Measurements from ENCODE around the gene SIT1.
A peak's percentile ranks its signal among the peaks of the same experiment; 100 is the strongest.

The SIT1 gene, protein sequence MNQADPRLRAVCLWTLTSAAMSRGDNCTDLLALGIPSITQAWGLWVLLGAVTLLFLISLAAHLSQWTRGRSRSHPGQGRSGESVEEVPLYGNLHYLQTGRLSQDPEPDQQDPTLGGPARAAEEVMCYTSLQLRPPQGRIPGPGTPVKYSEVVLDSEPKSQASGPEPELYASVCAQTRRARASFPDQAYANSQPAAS

DNA sequence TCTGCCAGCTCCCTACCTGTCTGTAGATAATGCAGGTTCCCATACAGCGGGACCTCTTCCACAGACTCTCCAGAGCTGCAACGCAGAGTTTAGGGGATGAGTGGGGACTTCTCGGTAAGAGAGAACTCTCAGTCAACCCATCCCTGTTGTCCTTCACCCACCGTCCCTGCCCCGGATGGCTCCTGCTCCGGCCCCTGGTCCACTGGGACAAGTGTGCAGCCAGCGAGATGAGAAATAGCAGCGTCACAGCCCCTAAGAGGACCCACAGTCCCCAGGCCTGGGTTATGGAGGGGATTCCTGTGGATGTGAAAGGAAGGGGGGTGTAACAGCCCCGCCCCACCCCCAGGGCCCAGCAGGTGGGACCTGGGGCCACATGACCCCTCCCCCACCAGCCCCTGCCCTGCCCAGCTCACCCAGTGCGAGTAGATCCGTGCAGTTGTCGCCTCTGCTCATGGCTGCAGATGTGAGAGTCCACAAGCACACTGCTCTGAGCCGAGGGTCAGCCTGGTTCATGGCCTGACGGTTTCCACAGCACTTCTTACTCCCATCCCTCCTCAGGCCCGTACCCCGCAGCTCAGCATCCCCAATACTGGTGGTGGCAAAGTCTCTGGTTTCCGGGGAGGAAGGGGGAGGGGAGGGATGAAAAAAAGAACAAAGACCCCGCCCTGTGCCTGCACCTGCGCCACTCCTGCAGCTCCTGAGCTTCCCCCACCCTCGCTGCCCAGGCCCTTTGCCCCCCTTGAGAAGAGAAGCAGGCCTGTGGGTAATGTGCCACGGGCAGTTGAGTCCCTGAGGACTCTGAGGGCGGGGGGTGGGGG, at the start of gene SIT1:
Gene SIT1 (minus strand): TSS at position 591 of the 818 bp plus-strand sequence. CDS start 78 bp downstream, at position 513.
- DNase-seq (ENCODE audit: low read depth) = no peak

DNA sequence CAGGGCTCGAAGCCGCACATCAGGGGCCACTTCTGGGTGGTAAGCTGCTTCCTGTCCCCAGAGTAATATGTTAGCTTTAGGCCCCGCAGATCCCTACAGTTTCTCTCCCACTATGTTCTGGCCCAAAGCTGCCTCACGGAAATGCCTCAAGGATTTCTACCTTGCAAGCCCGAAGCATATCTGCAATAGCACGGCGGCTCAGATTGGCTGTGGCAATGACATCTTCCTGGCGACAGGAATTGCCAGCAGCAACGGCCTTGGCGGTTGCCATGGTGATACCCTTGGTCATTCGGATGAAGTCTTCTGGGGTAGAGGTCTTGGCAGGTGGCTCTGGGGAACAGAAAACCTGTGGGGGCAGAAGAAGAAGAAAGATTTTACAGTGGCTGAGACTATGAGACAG, 49.3 kb upstream of the SIT1 start:
- DNase-seq (ENCODE audit: low read depth) = no peak

DNA sequence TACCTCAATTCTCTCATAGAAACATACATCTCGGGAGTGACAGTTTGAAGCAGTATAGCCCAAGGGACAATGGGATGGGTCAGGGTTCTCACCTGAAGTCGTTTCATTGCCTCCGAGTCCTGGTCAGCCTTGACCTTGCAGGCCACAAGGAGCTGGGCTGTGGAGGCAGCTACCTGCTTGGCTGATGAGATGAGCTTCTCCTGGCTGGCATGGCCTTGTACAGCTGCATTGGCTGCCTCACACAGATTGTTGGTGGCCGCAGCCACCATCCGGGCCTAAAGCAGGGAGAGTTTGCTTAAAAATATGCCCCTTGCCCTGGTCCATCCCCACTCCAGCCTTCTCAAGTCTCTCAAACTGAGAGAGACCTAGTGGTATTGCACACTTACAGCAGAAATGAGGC, 47.5 kb upstream of the SIT1 start:
- DNase-seq (ENCODE audit: low read depth) = no peak

DNA sequence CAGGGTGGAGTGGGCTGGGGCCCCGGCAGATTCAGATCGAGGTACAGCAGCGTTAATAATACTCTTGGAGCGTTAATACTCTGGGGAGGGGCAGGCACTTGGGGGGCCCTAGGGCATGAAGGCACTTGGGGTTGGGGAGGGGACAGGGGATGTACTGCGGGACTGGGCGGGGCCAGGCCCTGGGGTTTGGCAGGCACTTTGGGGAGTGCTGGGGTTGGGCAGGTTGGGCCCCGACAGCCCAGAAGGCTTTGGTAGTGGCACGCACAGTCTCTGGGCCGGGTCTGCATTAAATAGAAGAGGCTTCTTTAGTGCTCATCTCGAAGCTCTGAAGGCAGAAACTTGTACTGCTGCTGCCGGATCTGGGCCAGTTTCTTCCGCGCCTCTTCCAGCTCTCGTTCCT, 46.8 kb upstream of the SIT1 start:
- no peak for DNase-seq (ENCODE audit: low read depth)

DNA sequence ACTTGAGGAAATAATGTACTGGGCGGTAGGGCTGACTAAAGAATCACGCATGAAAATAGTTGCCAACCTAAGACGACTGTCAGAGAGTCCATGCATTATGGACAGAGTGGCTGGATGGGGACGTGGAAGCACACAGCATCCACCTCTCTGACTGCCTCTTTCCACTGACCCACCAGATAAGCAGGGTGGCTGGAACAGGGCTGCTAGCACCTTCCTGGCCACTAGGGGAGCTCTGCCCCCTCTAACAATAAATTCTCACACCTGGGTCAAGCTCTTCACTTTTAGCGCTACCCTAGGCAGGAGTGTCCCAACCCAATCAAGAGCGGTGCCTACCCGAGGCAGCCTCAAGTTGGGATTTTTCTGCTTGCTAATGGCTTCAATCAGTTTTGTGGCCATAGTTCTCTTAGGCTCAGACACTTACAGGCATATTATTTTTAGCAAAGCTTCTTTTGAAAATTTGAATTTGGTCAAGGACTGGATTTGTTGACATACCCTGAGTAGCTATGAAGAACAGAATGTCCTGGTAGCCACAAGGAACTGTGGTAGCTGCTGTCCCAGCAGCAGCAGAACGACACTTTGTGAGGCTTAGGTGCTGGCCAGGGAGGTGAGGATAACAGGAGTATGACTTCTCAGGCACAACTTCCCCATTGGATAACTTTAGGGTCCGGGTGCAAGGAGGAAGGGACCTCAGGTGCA, 45.9 kb upstream of the SIT1 start:
- DNase-seq (ENCODE audit: low read depth) = no peak

DNA sequence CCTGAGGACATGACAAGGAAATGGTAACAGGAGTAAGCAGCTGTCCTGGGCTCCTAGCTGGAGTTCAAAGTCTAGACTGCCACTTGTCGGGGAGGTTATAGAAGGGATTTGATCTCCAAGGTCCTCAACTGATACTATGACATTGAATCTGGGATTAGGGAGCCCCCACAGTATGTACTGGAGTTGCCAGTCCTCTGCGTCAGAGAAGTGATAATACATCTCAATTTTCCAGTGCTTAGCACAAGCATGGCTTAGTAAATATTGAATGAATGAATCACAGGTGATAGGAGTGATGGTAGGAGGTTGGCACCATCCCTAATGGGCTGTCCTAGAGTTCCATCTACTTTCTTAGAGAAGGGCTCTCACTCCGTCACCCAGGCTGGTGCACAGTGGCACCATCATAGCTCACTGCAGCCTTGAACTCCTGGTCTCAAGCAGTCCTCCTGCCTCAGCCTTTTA, 45.2 kb upstream of the SIT1 start:
- DNase-seq (ENCODE audit: low read depth) = no peak

DNA sequence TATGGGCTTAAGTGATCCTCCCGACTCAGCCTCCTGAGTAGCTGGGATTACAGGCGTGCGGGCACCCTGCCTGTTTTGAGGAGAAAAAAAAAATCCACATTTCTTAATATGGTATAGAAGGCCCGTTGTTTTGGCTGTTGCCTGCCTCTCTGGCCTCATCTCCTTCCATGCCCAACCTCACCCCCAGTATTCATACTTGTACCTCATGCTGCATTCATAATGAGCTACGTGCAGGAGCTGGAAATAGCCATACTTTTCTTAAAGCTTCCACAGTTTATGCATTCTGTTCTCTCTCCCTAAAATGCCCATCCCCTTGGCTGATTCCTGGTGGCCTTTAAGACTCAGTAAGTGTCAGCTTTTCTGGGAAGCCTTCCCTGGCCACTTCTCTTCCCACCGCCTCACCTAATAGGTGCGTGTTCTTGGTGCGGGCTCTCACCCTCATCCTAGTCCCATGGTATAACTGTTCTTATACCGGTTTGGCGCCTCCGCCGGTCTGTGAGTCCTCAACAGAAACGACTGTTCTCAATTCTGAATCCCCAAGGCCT, 41.1 kb upstream of the SIT1 start:
- no peak for DNase-seq (ENCODE audit: low read depth)

DNA sequence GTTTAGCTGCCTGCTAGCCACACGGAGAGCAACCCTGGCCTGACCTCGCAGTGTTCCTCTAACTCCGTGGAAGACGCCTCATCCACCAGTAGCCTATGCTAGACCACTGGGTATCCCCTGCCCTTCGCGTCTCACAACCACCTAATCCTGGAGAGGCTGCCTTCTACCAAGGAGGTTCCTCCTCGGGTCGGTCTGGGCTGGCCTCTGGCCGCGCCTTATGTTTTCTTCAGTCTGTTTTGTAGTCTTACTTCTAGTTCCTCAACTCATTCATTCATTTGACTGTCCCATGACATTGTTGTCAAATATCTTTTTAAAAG, 40.6 kb upstream of the SIT1 start:
- no peak for DNase-seq (ENCODE audit: low read depth)

DNA sequence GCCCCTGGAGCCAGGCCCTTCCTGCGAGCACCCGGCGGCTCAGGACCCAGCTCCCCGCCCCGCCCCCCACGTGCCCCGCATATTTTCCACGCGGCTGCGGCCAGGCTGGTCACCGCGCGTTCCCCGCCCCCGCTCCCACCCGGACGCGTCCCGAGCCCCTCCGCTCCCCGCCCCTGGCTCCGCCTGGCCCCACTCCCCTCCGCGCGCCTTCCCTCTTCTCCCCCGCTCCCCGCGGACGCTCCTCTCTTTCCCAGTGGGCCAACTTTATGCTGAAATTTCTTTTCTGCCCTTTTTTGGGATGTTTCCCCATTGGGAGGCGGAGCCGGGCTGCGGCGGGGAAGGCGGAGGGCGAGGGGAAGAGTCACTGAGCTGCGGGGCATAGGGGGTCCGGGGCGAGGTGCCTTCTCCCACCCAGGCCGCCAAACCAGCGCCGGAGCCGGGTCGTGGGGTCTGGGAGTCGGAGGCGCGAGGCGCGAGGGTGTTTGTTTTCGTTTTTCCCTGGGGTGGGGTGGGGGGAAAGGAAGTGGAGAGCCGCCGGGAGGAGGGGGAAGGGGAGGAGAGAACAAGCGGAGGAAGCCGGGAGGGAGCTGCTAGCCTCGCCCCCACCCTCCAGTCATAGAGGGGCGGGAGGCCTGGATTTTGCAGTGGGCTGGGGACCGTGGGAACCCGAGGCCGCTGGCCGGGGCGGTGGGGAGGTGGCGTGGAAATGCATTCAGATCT, 40.0 kb upstream of the SIT1 start:
- no peak for DNase-seq (ENCODE audit: low read depth)

DNA sequence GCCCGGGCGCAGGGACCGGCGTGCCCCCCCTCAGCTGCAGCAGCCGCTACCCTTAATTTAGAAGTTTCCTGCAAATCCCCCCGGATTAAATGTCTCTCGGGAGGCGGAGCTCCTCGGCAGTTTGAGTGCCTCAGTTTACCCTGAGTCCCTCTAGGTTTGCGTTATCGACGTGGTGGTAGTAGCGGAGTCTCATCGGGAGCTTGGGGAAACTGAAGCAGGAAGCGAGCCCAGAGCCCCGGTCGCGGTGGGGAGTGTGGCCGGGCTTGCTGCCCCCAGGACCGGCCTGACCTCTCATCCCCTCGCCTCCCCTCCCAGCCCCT, 39.5 kb upstream of the SIT1 start:
- DNase-seq (ENCODE audit: low read depth) = no peak

DNA sequence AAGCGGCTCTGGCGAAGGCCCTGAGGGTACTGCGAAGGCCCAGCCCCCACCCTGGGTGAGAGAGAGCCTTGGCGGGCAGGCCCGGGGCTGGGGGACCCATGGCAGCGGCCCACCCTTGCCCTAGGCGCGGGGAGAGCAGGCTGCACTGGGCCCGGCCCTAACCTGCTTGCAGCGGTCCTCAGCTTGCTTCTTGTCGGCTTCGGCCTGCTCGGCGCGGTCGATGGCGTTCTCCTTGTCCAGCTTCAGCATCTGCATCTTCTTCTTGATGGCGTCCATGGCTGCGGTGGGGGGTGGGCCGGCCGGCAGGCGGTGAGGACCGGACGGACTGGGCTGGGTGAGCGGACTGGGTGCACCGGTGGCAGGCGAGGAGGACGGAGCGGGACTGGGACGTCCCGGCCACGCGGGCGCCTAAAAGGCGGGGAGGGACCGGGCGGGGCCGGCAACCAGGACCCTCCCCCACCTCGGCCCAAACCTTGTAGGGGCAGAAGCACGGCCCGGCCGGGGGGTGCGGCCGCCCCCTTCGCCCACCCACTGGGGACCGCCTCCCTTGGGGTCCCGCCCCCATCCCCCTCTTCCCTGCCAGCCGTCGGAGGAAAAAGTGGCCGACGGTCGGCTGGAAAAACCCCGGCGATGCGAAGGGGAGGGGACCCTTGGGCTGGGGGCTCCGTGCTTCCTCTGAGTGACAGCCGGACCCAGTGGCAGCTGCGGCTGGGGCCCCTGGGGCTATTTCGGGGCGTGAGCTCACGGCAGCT, 39.0 kb upstream of the SIT1 start, which contains the start of gene TPM2:
Gene TPM2 (minus strand): TSS at position 384 of the 752 bp plus-strand sequence. CDS start 108 bp downstream, at position 276.
- no peak for DNase-seq (ENCODE audit: low read depth)

DNA sequence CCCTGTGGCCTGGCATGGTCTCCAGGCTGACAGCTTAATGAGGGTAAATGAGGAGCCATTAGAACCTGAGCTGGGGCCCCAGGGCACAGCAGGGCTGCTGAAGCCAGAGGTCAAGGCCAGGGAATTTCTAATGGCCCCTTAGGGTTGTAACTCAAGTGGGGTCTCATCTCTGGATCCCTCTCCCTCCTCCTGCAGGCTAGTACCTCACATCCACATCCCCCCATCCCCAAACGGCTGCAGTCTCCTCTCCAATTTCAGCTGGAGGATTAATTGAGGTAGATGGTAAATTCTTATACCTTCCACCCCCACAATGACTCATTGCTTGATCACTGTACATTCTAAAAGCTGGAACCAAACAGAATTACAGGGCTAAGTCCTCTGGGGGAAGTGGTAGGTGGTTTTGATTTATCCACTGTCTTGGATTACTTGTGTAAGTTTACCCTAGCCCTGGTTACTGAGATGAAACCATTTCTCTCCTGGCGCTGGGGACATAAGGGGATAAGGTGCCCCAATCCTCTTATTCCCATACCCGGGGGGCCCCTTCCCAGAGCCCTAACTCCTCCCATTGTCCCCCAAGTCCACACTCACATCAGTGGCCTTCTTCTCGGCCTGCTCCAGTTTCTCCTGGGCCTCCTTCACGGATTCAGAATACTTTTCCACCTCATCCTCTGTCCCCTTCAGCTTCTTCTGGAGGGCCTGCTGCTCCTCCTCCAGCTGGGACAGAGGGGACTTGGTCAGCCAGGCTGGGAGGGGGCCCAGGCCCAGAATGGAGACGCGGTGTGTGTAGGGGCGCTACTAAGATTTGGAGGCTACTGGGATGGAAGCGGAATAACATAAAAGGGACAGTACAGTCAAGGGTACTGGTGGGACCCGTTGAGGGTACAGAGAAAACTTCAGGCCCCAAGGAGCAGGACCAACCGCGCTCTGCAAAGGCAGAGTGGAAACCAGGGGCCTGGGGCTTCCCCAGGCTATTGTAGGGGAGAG, 38.1 kb upstream of the SIT1 start:
- peak; percentile 81 for DNase-seq (ENCODE audit: low read depth)

DNA sequence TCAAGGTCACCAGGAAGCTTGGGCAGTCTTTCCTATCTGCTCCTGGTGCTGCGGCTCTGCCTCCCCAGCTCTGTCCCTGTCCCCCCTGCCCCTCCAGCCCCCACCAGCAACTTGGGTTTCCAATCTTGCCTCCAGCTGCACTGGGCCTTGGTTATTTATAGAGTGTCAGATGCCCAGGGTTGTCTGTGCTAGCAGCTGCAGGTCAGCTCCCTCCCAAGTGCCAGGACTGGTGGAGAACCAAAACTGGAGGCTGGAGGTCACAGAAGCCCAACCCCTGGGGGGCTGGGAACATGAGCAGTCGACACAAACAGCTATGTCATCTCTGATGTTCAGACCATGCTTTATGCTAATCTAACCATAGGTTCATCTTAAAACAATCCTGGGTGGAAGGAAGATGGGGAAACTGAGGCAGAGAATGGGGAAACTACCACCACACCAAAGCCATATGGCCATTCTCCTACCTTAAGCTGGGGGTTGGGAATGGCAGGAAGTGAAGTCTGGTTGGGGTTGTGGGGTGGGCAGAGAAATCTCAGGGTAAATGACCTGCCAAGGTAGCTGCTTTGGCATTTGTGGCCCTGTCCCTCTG, 37.3 kb upstream of the SIT1 start:
- no peak for DNase-seq (ENCODE audit: low read depth)

DNA sequence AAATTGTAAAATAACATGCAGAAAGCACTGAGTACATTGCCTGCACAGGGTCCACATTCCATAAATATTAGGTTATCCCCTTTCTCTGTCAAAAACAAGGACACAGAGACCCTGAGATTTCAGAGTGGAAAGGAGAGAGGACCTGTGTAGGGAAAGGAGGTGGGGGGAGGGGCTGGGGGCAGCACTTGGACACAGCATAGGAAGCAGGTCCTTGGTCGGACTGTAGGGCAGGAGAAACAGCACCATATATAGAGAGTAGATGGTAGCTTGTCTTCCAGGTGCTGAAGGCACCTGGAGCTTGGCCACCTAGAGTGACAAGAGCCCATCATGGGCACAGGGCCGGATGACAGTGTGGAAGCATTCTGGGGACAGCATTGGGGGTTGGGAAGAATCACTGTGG, 36.6 kb upstream of the SIT1 start:
- no peak for DNase-seq (ENCODE audit: low read depth)

DNA sequence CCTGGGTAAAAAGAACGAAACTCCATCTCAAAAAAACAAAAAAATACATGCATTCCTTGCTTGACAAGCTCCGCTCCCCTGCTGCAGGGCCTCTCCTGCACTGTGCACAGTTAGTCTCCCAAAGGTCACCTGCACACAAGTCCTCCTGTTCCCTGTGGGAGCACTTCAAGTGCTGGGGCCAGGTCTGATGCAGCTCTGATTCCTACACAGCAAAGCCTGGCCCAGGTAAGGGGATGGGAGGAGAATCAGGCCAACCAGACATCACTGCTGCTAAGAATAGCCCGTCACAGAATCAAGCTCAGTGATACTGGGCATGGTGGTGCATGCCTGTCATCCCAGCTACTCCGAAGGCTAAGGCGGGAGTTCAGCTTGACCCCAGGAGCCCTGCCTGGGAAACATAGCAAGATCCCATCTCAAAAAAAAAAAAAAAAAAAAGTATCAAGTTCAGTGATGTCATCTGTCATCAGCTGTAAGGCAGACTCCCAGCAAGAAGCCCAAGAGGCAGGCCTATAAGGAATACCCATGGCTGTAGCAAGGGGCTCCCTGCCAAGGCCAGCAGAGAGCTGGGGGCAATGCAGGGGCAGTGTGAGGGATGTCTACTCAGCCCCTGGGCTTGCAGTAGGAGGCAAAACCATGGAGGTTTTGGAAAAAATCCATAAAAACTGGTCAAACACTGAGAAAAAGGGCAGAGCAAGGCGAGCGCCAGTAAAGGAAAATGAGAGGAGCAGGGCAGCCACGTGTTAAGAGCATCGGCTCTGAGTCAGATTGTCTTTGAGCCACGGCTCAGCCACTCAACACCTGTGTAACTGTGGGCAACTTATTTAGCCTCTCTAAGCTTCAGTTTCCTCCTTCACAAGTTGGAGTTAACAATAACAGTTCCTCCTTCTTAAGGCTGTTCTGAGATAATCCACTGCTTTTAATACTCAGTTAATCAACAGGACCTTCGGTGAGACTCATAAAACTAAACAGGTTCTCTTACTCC, 35.8 kb upstream of the SIT1 start:
- no peak for DNase-seq (ENCODE audit: low read depth)

DNA sequence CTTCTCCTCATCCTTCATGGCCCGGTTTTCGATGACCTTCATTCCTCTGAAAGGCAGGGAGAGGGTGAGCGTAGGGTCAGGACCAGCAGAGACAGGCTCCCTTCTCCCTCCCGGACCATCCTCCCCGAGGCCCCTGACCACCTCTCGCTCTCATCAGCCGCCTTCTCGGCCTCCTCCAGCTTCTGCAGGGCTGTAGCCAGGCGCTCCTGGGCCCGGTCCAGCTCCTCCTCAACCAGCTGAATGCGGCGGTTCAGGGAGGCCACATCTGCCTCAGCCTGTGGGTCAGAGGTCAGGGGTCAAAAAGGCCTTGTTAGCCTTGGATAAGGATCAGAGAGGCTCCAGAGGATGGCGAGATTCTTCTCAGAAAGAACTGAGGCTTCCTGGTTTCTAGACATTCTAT, 34.8 kb upstream of the SIT1 start:
- DNase-seq (ENCODE audit: low read depth) = no peak

DNA sequence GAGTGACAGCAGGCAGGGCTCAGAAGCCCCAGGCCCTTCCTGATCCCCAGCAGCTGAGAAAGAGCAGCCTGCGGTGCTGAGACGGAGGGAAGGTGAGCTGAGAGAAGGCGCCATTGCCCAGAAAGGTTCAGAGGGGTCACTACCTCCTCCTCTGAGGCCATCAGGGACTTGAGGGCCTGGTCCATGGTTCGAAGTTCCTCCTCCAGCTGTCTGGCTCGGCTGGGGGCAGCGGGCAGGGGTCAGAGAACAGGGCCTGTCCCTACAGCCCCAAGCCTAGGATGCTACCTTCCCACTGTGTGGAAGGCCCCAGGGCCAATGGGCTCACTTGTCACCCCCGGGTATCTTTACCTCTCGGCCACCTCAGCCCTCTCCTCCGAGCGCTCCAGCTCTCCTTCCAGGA, 34.2 kb upstream of the SIT1 start:
- no peak for DNase-seq (ENCODE audit: low read depth)

DNA sequence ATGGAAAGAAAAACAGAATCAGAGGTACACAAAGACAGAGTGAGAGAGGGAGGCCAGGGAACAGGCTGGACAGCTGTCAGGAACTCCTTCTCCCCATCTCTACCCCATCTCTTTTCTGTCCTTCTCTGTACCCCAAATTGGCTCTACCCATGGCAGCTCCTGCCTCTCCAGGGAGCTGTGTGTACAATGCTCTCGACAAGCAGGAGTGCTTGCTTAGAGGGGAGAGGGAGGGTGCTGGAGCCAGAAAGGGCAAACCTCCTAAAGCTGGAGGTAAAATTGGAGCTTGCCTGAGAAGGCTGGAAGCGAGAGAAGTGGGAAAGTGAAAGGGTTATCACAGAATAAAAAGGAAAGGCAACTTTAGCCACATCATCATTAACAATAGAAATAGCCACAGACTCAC, 32.6 kb upstream of the SIT1 start:
- no peak for DNase-seq (ENCODE audit: low read depth)
